HL-60 (cell line): Measurements from ENCODE around the gene TMEM222.

ENCODE experiments used
- DNase-seq, 2 experiments: peaks; one replicate each; pipeline ENCODE4 v3.0.0-alpha.2; 2010 to 2020; ENCODE audit warnings: low read depth in 1 of 2, low spot score in 1 of 2
- H3K27ac ChIP-seq: fragments of 250-450 bp; sonication (Bioruptor Pico); replicated peaks from 2 replicates; pipeline ENCODE4 v1.5.1; 2020; ENCODE audit warnings: mild to moderate bottlenecking, moderate library complexity
- H3K27me3 ChIP-seq: fragments of 250-450 bp; sonication (Bioruptor Pico); 2 replicates; pipeline ENCODE4 v1.5.1; 2021; ENCODE audit warnings: mild to moderate bottlenecking, moderate library complexity; ENCODE audit not compliant: insufficient read depth, poor library complexity, severe bottlenecking
- H3K4me3 ChIP-seq: replicated peaks from 2 replicates; pipeline ENCODE4 v1.5.1; 2011; ENCODE audit warnings: mild to moderate bottlenecking, control low read depth, low read length; ENCODE audit not compliant: insufficient read depth
- GABPA ChIP-seq: IDR thresholded peaks from 2 replicates; pipeline ENCODE4 v1.6.1; 2012; ENCODE audit warnings: low read depth
- POLR2AphosphoS5 ChIP-seq: IDR thresholded peaks from 2 replicates; pipeline ENCODE4 v1.6.1; 2012; ENCODE audit warnings: low read depth
- SPI1 ChIP-seq: IDR thresholded peaks from 2 replicates; pipeline ENCODE4 v1.6.1; 2012; ENCODE audit warnings: low read depth, mild to moderate bottlenecking, borderline replicate concordance
- TF ChIP-seq, protein P1 (sequence below): IDR thresholded peaks from 2 replicates; pipeline ENCODE4 v1.6.1; 2012; ENCODE audit warnings: low read depth; ENCODE audit not compliant: insufficient replicate concordance
- TF ChIP-seq, protein P2 (sequence below): IDR thresholded peaks from one replicate; pipeline ENCODE4 v1.5.1; 2011; ENCODE audit warnings: low read length, control low read depth, inconsistent platforms; ENCODE audit not compliant: insufficient read depth

The TMEM222 gene

GRCh38 chr1:27361044-27361402 is 39.1 kb downstream of the TMEM222 start:
- DNase-seq, result no peak
- H3K27ac ChIP-seq, result no peak overlapping the region
- TF ChIP-seq, protein P1, sequence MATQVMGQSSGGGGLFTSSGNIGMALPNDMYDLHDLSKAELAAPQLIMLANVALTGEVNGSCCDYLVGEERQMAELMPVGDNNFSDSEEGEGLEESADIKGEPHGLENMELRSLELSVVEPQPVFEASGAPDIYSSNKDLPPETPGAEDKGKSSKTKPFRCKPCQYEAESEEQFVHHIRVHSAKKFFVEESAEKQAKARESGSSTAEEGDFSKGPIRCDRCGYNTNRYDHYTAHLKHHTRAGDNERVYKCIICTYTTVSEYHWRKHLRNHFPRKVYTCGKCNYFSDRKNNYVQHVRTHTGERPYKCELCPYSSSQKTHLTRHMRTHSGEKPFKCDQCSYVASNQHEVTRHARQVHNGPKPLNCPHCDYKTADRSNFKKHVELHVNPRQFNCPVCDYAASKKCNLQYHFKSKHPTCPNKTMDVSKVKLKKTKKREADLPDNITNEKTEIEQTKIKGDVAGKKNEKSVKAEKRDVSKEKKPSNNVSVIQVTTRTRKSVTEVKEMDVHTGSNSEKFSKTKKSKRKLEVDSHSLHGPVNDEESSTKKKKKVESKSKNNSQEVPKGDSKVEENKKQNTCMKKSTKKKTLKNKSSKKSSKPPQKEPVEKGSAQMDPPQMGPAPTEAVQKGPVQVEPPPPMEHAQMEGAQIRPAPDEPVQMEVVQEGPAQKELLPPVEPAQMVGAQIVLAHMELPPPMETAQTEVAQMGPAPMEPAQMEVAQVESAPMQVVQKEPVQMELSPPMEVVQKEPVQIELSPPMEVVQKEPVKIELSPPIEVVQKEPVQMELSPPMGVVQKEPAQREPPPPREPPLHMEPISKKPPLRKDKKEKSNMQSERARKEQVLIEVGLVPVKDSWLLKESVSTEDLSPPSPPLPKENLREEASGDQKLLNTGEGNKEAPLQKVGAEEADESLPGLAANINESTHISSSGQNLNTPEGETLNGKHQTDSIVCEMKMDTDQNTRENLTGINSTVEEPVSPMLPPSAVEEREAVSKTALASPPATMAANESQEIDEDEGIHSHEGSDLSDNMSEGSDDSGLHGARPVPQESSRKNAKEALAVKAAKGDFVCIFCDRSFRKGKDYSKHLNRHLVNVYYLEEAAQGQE, result no peak
- TF ChIP-seq SPI1 (no peak), GABPA (no peak), POLR2AphosphoS5 (no peak)
- TF ChIP-seq, protein P2, sequence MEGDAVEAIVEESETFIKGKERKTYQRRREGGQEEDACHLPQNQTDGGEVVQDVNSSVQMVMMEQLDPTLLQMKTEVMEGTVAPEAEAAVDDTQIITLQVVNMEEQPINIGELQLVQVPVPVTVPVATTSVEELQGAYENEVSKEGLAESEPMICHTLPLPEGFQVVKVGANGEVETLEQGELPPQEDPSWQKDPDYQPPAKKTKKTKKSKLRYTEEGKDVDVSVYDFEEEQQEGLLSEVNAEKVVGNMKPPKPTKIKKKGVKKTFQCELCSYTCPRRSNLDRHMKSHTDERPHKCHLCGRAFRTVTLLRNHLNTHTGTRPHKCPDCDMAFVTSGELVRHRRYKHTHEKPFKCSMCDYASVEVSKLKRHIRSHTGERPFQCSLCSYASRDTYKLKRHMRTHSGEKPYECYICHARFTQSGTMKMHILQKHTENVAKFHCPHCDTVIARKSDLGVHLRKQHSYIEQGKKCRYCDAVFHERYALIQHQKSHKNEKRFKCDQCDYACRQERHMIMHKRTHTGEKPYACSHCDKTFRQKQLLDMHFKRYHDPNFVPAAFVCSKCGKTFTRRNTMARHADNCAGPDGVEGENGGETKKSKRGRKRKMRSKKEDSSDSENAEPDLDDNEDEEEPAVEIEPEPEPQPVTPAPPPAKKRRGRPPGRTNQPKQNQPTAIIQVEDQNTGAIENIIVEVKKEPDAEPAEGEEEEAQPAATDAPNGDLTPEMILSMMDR, result no peak
- H3K4me3 ChIP-seq, result peak overlapping the region; percentile 61
- H3K27me3 ChIP-seq, result peaks cover 6% of the 10 kb centered on the region

DNA sequence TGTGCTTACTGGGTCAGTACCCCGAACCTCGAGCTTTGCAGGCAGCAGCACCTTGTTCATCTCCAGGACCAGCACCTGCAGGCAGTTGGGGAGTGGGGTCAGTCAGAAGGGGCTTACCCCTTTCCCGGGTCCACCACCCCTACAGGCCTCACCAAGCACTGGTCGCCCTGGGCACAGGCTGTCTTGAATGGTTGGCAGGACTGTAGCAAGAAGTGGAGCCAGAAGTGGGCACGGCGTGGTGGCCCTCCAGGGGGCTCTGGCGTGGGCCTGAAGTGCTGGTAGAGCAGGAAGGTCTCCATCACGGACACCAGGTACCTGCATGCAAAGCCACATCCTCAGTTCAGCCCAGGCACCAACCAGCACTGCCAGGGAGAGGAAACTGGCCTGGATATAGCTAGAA is 39.6 kb downstream of the TMEM222 start:
- Histone ChIP-seq H3K27me3 (peaks cover 6% of the 10 kb centered on the region), H3K4me3 (no peak overlapping the region), H3K27ac (no peak overlapping the region)
- TF ChIP-seq, protein P1, result no peak
- TF ChIP-seq, protein P2, result no peak
- TF ChIP-seq POLR2AphosphoS5 (no peak), SPI1 (no peak)
- no peak for DNase-seq

DNA sequence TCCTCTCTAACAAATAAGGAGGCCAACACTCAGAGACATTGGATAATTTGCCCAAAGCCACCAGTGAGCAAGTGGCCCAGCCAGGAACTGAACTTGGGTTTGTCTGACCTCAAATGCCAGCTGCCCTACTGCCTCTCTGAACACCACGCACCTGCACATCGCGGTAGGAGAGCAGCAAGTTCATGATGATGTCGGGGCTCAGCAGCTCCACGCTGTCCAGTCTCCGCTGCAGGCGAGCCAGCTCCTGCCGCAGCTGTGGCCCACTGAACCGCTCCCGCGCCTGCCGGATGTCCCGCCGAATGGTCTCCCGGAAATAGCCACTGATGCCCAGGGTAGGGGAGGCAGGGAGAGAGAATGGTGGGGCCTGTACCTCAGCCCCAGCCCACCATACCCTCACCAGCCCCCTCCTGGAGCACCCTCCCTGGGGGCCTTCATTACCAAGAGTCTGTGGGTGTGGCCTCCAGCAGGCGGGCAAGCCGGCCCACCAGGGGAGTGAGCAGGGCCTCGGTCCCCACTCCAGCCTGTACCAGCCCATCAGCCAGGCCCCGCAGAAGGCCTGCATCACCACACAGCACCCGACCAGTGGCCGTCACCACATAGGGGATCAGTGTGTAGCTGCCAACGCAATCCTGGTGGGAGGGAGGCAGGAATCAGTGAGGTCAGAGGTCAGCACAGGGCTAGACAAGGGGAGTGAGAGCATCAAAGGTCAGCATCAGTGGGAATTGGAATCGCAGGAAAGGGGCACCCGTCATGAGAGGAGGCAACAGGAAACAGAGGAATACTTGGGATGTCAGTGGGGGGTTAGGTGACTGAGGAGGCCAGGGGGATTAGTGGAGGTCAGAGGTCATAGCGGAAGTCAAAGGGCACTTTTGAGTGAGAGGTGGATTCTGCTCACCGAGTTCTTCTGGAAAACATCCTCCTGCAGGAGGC is 42.1 kb downstream of the TMEM222 start:
- Histone ChIP-seq H3K27ac (no peak overlapping the region), H3K4me3 (no peak overlapping the region), H3K27me3 (peaks cover 5% of the 10 kb centered on the region)
- no peak for DNase-seq
- TF ChIP-seq SPI1, result no peak
- TF ChIP-seq, protein P1, result no peak
- TF ChIP-seq POLR2AphosphoS5, result no peak
- TF ChIP-seq, protein P2, result no peak
- TF ChIP-seq GABPA, result no peak
